MM.1S (cell line): ENCODE data around the gene ACSF3.

Experiments used
- DNase-seq: peaks from one replicate; pipeline ENCODE4 v3.0.0-alpha.2; 2015
- H2AFZ ChIP-seq: fragments of 300-600 bp; sonication (generic); 2 replicates; pipeline ENCODE4 v1.6.0; 2016; ENCODE audit warnings: antibody characterized with exemption, low read length
- H3F3A ChIP-seq: fragments of 300-600 bp; sonication (generic); 2 replicates; pipeline ENCODE4 v1.6.1; 2016; ENCODE audit warnings: mild to moderate bottlenecking, antibody characterized with exemption, low read length, moderate library complexity, mixed read lengths; ENCODE audit not compliant: insufficient read depth
- H3K27ac ChIP-seq: fragments of 300-600 bp; sonication (generic); 2 replicates; pipeline ENCODE4 v1.5.1; 2016; ENCODE audit warnings: mild to moderate bottlenecking, low read length
- H3K27me3 ChIP-seq: fragments of 300-600 bp; sonication (generic); replicated peaks from 2 replicates; pipeline ENCODE4 v1.6.0; 2016; ENCODE audit warnings: low read length; ENCODE audit not compliant: insufficient read depth
- H3K36me3 ChIP-seq: fragments of 300-600 bp; sonication (generic); replicated peaks from 2 replicates; pipeline ENCODE4 v1.6.1; 2016; ENCODE audit warnings: mild to moderate bottlenecking, low read length, mixed read lengths; ENCODE audit not compliant: insufficient read depth
- H3K4me1 ChIP-seq: fragments of 300-600 bp; sonication (generic); 2 replicates; pipeline ENCODE4 v1.6.1; 2016; ENCODE audit warnings: low read length, mixed read lengths
- H3K4me2 ChIP-seq: fragments of 300-600 bp; sonication (generic); 2 replicates; pipeline ENCODE4 v1.6.0; 2016; ENCODE audit warnings: low read depth, low read length
- H3K4me3 ChIP-seq: fragments of 300-600 bp; sonication (generic); 2 replicates; pipeline ENCODE4 v1.5.1; 2016; ENCODE audit warnings: low read length, mixed read lengths
- H3K79me2 ChIP-seq: fragments of 300-600 bp; sonication (generic); 2 replicates; pipeline ENCODE4 v1.6.1; 2016; ENCODE audit warnings: mixed run types, low read length, mixed read lengths
- H3K9ac ChIP-seq: fragments of 300-600 bp; sonication (generic); 2 replicates; pipeline ENCODE4 v1.6.1; 2016; ENCODE audit warnings: low read length, mixed read lengths
- H3K9me2 ChIP-seq: fragments of 300-600 bp; sonication (generic); replicated peaks from 2 replicates; pipeline ENCODE4 v1.6.1; 2016; ENCODE audit warnings: mild to moderate bottlenecking, low read length, mixed read lengths; ENCODE audit not compliant: insufficient read depth
- H3K9me3 ChIP-seq: fragments of 300-600 bp; sonication (generic); replicated peaks from 2 replicates; pipeline ENCODE4 v1.6.1; 2016; ENCODE audit warnings: mild to moderate bottlenecking, low read length, mixed read lengths; ENCODE audit not compliant: insufficient read depth
- H4K20me1 ChIP-seq: fragments of 300-600 bp; sonication (generic); 2 replicates; pipeline ENCODE4 v1.6.1; 2016; ENCODE audit warnings: mild to moderate bottlenecking, low read length, moderate library complexity, mixed read lengths; ENCODE audit not compliant: insufficient read depth
- EZH2 ChIP-seq: fragments of 300-600 bp; sonication (generic); optimal IDR thresholded peaks from 2 replicates; pipeline ENCODE3; 2017; ENCODE audit warnings: low read depth, mild to moderate bottlenecking, antibody characterized with exemption, low read length, mixed read lengths
- EZH2phosphoT487 ChIP-seq: fragments of 300-600 bp; sonication (generic); IDR thresholded peaks from 2 replicates; pipeline ENCODE4 v1.6.1; 2018; ENCODE audit warnings: antibody characterized with exemption, low read length
- TF ChIP-seq, protein P1 (sequence below): fragments of 300-600 bp; sonication (generic); IDR thresholded peaks from 2 replicates; pipeline ENCODE4 v1.5.1; 2016; ENCODE audit warnings: antibody characterized with exemption, low read length, mixed read lengths

ACSF3 gene

DNA sequence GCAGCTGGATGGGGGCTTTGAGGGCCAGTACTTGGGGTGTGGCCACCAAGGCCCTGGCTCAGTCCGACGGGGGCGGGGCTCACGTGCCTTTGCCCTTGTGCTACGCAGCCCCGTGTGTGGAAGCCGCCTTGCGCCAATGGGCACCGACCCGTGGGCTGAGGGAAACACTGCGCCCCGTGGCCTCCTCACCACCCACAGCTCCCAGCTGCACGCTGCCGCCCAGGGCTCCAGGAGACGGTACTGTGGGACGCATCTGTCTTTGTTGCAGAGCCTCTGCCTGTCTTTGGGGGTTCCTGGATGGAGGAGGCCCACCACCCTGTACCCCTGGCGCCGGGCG is 85.5 kb downstream of the ACSF3 start:
- Histone ChIP-seq H3K9ac (no peak overlapping the region), H3K9me2 (no peaks in the 10 kb centered on the region), H3K79me2 (no peaks in the 10 kb centered on the region), H2AFZ (no peak overlapping the region), H3K27ac (no peak overlapping the region), H3F3A (no peaks in the 10 kb centered on the region), H3K4me2 (no peak overlapping the region), H3K4me3 (no peak overlapping the region), H3K4me1 (no peaks in the 10 kb centered on the region), H4K20me1 (no peaks in the 10 kb centered on the region), H3K9me3 (no peaks in the 10 kb centered on the region), H3K27me3 (peaks cover 3% of the 10 kb centered on the region; the same call in 1 of the 2 replicates), H3K36me3 (no peaks in the 10 kb centered on the region)
- TF ChIP-seq EZH2phosphoT487, result no peak
- TF ChIP-seq, protein P1, sequence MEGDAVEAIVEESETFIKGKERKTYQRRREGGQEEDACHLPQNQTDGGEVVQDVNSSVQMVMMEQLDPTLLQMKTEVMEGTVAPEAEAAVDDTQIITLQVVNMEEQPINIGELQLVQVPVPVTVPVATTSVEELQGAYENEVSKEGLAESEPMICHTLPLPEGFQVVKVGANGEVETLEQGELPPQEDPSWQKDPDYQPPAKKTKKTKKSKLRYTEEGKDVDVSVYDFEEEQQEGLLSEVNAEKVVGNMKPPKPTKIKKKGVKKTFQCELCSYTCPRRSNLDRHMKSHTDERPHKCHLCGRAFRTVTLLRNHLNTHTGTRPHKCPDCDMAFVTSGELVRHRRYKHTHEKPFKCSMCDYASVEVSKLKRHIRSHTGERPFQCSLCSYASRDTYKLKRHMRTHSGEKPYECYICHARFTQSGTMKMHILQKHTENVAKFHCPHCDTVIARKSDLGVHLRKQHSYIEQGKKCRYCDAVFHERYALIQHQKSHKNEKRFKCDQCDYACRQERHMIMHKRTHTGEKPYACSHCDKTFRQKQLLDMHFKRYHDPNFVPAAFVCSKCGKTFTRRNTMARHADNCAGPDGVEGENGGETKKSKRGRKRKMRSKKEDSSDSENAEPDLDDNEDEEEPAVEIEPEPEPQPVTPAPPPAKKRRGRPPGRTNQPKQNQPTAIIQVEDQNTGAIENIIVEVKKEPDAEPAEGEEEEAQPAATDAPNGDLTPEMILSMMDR, result no peak
- no peak for TF ChIP-seq EZH2
- DNase-seq, result no peak

GRCh38 chr16:89179656-89180315 is 86.1 kb downstream of the ACSF3 start:
- no peaks in the 10 kb centered on the region for H3K79me2 ChIP-seq
- H3F3A ChIP-seq, result no peaks in the 10 kb centered on the region
- no peaks in the 10 kb centered on the region for H3K4me1 ChIP-seq
- no peak overlapping the region for H3K27ac ChIP-seq
- TF ChIP-seq EZH2phosphoT487 (no peak), EZH2 (no peak)
- TF ChIP-seq, protein P1, result no peak
- no peak overlapping the region for H3K9ac ChIP-seq
- no peaks in the 10 kb centered on the region for H3K36me3 ChIP-seq
- no peak for DNase-seq
- no peak overlapping the region for H2AFZ ChIP-seq
- no peaks in the 10 kb centered on the region for H4K20me1 ChIP-seq
- peaks cover 3% of the 10 kb centered on the region; the same call in 1 of the 2 replicates for H3K27me3 ChIP-seq
- no peak overlapping the region for H3K4me2 ChIP-seq
- H3K9me2 ChIP-seq, result no peaks in the 10 kb centered on the region
- H3K9me3 ChIP-seq, result no peaks in the 10 kb centered on the region
- no peak overlapping the region for H3K4me3 ChIP-seq

DNA sequence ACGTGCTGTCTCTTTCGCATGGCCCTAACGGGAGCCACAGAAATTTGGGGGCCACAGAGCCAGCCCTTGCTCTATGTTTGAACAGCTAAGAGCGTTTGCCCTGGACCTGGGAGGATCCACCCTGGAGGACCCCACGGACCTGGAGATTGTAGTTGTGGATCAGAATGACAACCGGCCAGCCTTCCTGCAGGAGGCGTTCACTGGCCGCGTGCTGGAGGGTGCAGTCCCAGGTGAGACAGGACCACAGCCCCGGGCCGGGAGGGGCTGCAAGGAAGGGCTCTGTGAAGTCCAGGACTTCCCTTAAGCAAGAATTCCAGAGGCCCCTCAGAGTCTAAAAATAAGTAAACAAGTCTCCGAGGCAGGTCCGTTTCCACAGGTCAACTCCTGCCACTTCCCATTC is 89.8 kb downstream of the ACSF3 start:
- Histone ChIP-seq H3K4me3 (no peak overlapping the region), H3K9me2 (no peaks in the 10 kb centered on the region), H3K27me3 (no peaks in the 10 kb centered on the region; the same call in 1 of the 2 replicates), H3K36me3 (no peaks in the 10 kb centered on the region), H2AFZ (no peak overlapping the region), H3K4me2 (no peak overlapping the region), H3K9ac (no peak overlapping the region), H4K20me1 (no peaks in the 10 kb centered on the region), H3F3A (no peaks in the 10 kb centered on the region), H3K79me2 (no peaks in the 10 kb centered on the region), H3K4me1 (no peaks in the 10 kb centered on the region), H3K9me3 (no peaks in the 10 kb centered on the region), H3K27ac (no peak overlapping the region)
- TF ChIP-seq, protein P1, result no peak
- no peak for TF ChIP-seq EZH2
- TF ChIP-seq EZH2phosphoT487, result no peak
- DNase-seq, result no peak
